DMS153 treated with DMSO at 0.1 percent for 48 hours (cell line): ENCODE data around the gene GPRC5D.

ENCODE experiments used
- DNase-seq: peaks from one replicate; lab custom pipeline; 2025; ENCODE audit not compliant: unreplicated experiment; lab: John Stamatoyannopoulos, UW

Gene GPRC5D

GRCh38 chr12:12908711-12909110 is 43.3 kb downstream of the GPRC5D start:
- DNase-seq = no peak

- no peak for DNase-seq
These were observed 43.7 kb downstream of the GPRC5D start for GRCh38 chr12:12908252-12908651.

GRCh38 chr12:12907552-12907951 is 44.4 kb downstream of the GPRC5D start:
- no peak for DNase-seq

GRCh38 chr12:12903642-12904609 is 48.0 kb downstream of the GPRC5D start:
- DNase-seq = no peak

- DNase-seq = no peak
These were observed 49.9 kb downstream of the GPRC5D start for GRCh38 chr12:12902036-12902435.

GRCh38 chr12:12901158-12901791 is 50.7 kb downstream of the GPRC5D start:
- DNase-seq = no peak

- no peak for DNase-seq
These were observed 51.2 kb downstream of the GPRC5D start for GRCh38 chr12:12900786-12901157.

GRCh38 chr12:12899530-12900380 is 52.2 kb downstream of the GPRC5D start:
- DNase-seq = no peak

GRCh38 chr12:12898911-12899511 is 53.0 kb downstream of the GPRC5D start:
- DNase-seq = no peak

GRCh38 chr12:12898136-12898717 is 53.7 kb downstream of the GPRC5D start:
- DNase-seq = no peak

- no peak for DNase-seq
These were observed 54.7 kb downstream of the GPRC5D start for GRCh38 chr12:12897302-12897701.

- no peak for DNase-seq
These were observed 55.7 kb downstream of the GPRC5D start for GRCh38 chr12:12896260-12896659.

GRCh38 chr12:12893438-12893837 is 58.5 kb downstream of the GPRC5D start:
- no peak for DNase-seq

- no peak for DNase-seq
These were observed 59.3 kb downstream of the GPRC5D start for GRCh38 chr12:12892681-12893141.

GRCh38 chr12:12891881-12892355 is 60.1 kb downstream of the GPRC5D start:
- DNase-seq = no peak

- DNase-seq = no peak
These were observed 60.7 kb downstream of the GPRC5D start, which contains the start of gene GPRC5A for GRCh38 chr12:12891080-12891880. Gene GPRC5A, plus strand, starts transcription at chr12:12891562. Its CDS starts 16,688 bp downstream, at chr12:12908250.
